Astrocyte of the spinal cord (primary cell): ENCODE data around the gene NT5C3A.
A peak's percentile ranks its signal among the peaks of the same experiment; 100 is the strongest.

Source experiments
- DNase-seq: peaks from one replicate; pipeline ENCODE4 v3.0.0; 2011; ENCODE audit warnings: low read depth, low spot score
- H3K4me3 ChIP-seq: 2 replicates; pipeline ENCODE4 v1.5.1; 2011; ENCODE audit warnings: low read depth, mild to moderate bottlenecking, low read length, moderate library complexity
- in situ Hi-C: cut with HindIII; loops from 2 replicates; pipeline ENCODE4 v1.10.0; 2017; ENCODE audit warnings: low sequenced_read_pairs
- TF ChIP-seq, protein P1 (sequence below): IDR thresholded peaks from 2 replicates; pipeline ENCODE4 v1.5.1; 2012; ENCODE audit warnings: low read depth, mild to moderate bottlenecking, low read length, inconsistent platforms

Gene NT5C3A

DNA sequence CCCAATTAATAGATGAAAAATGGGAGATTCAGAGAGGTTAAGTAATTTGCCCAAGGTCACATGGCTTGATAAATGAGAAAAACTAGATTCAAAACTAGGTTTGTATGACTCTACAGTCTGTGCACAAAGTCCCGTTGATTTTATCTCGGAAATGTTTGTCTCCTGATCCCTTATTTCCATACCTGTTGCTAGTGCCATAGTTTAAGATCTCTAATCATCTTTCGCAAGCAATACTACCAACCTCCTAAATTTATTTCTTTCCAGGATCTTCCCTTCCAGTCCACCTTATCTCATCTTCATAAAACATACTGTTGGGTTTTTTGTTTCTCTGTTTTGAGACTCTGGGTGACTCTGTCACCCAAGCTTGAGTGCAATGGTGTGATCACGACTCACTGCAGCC is 2.9 kb downstream of the NT5C3A start:
- TF ChIP-seq, protein P1, sequence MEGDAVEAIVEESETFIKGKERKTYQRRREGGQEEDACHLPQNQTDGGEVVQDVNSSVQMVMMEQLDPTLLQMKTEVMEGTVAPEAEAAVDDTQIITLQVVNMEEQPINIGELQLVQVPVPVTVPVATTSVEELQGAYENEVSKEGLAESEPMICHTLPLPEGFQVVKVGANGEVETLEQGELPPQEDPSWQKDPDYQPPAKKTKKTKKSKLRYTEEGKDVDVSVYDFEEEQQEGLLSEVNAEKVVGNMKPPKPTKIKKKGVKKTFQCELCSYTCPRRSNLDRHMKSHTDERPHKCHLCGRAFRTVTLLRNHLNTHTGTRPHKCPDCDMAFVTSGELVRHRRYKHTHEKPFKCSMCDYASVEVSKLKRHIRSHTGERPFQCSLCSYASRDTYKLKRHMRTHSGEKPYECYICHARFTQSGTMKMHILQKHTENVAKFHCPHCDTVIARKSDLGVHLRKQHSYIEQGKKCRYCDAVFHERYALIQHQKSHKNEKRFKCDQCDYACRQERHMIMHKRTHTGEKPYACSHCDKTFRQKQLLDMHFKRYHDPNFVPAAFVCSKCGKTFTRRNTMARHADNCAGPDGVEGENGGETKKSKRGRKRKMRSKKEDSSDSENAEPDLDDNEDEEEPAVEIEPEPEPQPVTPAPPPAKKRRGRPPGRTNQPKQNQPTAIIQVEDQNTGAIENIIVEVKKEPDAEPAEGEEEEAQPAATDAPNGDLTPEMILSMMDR, result no peak
- in situ Hi-C loops, result no loop called here
- no peak for DNase-seq
- H3K4me3 ChIP-seq, result no peak overlapping the region

DNA sequence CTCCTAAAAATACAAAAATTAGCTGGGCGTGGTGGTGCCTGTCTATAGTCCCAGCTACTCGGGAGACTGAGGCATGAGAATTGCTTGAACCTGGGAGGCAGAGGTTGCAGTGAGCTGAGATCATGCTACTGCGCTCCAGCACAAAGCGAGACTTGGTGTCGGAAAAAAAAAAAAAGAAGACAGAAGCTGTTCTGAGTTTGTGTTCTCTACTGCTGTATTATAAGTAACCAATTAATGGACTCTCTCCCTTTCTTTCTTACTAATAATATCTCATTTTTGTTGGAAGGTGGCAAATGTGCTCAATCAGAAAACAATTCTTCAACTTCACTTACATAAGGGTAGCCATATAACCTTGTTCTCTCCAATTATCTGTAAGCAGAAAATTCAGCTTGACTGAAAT is 7.4 kb downstream of the NT5C3A start:
- H3K4me3 ChIP-seq, result no peak overlapping the region
- in situ Hi-C loops, result no loop called here
- no peak for DNase-seq
- TF ChIP-seq, protein P1, result no peak

GRCh38 chr7:33054261-33054964 is 8.2 kb downstream of the NT5C3A start:
- in situ Hi-C loops, result no loop called here
- DNase-seq, result no peak
- no peak overlapping the region for H3K4me3 ChIP-seq
- TF ChIP-seq, protein P1, result no peak

- TF ChIP-seq, protein P1, result no peak
- DNase-seq, result no peak
- in situ Hi-C loops, result no loop called here
- no peak overlapping the region for H3K4me3 ChIP-seq
These were observed 8.9 kb downstream of the NT5C3A start for GRCh38 chr7:33053721-33054120.

DNA sequence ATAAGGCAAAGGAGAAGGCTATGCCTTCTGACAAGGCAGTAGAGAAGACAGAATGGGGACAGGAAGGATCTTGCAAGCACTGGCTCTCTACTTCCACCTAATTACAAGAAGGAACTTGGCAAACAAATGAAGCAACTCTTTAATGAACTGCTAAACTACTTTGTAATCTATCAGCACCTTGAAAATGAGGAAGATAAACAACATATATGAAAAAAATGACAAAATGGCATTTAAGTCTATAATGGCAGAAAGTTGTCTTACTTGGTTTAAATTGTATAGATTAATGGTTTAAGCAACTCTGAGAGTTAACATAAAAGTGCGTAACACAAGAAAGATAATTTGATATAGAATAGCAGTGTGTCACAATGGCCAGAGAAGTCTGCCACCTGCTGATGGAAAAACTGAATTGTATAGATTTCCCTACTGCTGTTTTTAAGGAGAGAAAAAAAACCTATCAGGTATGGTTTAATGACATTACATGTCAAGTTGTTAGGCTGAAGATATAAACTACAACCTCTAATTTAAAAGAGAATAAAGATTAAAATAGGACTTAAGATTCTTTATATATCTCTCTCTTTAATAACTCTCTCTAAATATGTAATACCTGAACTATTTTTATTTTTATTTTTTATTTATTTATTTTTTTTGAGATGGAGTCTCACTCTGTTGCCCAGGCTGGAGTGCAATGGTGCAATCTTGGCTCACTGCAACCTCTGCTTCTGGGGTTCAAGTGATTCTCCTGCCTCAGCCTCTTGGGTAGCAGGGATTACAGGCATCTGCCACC is 11.8 kb downstream of the NT5C3A start:
- in situ Hi-C loops, result no loop called here
- TF ChIP-seq, protein P1, result peak; percentile 67
- DNase-seq, result peak; percentile 62
- no peak overlapping the region for H3K4me3 ChIP-seq

- H3K4me3 ChIP-seq, result no peak overlapping the region
- TF ChIP-seq, protein P1, result no peak
- in situ Hi-C loops, result no loop called here
- DNase-seq, result no peak
These were observed 13.9 kb downstream of the NT5C3A start for GRCh38 chr7:33048704-33049103.
